Ramos (cell line): Measurements from ENCODE around the gene MAN2B2.
"Not testable (repeated sequence)": the region's sequence is repeated elsewhere in the genome, so short reads cannot be mapped to it uniquely, and the experiment has no call there.

Source experiments
- in situ Hi-C: fragments of 300-500 bp; cut with MboI; formaldehyde crosslinking; loops from one replicate; pipeline ENCODE4 v1.14.3; 2022; ENCODE audit warnings: low sequenced_read_pairs; ENCODE audit not compliant: unreplicated experiment

The MAN2B2 gene

GRCh38 chr4:6633091-6633906 is 58.3 kb downstream of the MAN2B2 start:
- in situ Hi-C loops, result no loop called here

GRCh38 chr4:6634746-6635145 is 59.8 kb downstream of the MAN2B2 start:
- in situ Hi-C loops, result no loop called here

DNA sequence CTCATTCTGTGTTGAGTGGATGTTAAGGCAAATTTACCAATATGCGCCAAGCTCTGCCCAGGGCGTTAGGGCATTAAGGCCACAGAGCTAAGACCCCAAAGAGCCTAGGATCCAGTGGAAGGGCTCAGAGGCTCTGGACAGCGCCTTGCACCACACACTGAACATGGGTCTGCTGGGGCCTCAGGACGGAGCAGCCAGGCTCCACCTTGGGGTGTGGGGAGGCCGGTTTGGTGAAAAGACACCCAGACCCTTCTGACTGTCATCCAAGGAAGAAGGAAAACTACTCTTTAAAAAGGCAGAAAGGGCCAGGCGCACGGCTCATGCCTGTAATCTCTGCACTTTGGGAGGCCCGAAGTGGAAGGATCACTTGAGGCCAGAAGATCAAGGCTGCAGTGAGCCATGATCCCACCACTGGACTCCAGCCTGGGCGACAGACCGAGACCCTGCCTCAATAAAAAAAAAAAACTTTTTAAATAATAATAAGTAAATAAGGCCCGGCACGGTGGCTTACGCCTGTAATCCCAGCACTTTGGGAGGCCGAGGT is 64.2 kb downstream of the MAN2B2 start:
- in situ Hi-C loops, result no loop called here

- in situ Hi-C loops, result no loop called here
Measured at GRCh38 chr4:6640292-6641163, 65.5 kb downstream of the MAN2B2 start, which contains the start of gene MRFAP1. TSS of gene MRFAP1 (plus strand) at chr4:6640685. CDS start at chr4:6640863, 178 bp downstream.

DNA sequence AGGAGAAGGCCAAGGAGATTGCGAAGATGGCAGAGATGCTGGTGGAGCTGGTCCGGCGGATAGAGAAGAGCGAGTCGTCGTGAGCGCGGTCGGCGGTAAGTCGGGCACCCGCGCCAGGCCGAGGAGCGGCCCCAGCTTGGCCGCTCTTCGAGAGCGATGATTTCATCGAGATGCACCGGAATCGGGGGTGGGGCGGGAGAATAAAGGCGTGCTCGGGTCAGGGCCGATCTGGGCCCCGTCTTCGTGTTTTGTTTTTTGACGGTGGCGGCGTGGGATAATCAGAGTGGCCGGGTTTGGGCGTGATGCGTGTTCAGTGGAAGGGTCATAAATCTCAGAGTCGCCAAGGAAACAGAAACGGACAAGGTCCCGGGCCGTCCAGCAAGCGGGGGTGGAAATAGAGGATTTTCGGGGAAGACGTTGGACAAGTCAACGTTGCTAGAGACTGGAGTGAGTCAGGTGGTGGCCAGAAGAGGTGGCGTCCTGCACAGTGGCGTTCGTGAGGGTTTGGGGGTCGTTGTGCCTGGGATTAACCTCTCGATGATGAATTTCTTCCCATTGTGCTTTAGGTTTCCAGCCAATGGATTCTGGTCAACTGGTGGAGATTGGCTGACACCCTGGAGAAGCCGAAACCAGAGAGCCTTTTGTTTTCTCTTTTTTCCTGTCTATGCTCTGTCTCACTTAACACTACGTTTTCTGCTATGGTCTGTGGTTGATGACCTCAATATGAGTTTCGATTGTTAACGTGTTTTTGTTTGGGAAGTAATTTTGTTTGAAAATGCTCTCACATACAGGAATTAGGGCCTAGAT is 66.4 kb downstream of the MAN2B2 start:
- in situ Hi-C loops, result no loop called here

GRCh38 chr4:6641971-6642320 is 67.0 kb downstream of the MAN2B2 start:
- in situ Hi-C loops, result no loop called here

- in situ Hi-C loops, result no loop called here
Measured at GRCh38 chr4:6643141-6643847, 68.3 kb downstream of the MAN2B2 start.

DNA sequence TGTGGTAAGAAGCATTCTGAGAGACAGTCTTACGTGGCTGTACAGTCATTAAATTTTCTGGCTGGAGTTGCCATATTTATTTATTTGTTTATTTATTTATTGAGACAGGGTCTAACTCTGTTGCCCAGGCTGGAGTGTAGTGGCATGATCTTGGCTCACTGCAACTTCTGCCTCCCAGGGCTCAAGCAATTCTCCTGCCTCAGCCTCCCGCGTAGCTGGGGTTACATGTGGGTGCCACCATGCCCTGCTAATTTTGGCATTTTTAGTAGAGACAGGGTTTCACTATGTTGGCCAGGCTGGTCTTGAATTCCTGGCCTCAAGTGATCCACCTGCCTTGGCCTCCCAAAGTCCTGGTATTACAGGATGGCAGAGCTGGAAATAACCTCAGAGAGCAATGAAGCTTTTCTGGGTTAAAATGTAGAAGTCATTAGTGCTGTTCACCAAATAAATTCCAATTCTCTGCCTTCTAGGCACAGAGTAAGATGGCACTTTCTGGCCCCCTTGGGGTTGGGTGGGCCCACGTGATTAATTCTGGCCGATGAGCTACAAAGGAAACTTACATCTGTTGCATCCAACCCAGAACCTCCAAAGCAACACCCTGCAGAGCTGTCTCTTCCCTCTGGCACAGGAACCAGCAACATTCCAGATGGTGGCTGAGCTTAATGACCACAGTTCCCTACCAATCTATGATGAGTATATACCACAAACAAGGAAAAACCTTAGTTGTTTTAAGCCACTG is 70.0 kb downstream of the MAN2B2 start:
- in situ Hi-C loops, result no loop called here

DNA sequence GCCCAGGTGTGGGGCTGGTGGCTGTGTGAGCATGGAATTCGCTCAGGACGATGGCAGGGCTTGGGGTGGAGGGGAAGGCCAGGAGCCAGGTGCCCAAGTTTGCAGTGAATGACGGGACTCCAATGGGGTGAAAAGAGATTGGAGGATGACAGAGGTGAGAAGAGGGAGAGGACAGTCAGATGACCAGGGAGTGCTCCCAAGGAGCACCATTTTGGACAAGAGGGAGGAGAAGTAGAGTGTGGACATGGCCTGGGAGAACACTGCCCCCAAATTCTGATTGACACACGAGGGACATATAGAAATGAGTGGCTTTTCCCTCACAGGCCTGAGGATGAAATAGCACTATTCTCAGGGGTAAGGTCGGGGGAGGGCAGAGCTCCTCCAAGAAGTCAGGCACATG is 72.2 kb downstream of the MAN2B2 start:
- in situ Hi-C loops, result no loop called here

DNA sequence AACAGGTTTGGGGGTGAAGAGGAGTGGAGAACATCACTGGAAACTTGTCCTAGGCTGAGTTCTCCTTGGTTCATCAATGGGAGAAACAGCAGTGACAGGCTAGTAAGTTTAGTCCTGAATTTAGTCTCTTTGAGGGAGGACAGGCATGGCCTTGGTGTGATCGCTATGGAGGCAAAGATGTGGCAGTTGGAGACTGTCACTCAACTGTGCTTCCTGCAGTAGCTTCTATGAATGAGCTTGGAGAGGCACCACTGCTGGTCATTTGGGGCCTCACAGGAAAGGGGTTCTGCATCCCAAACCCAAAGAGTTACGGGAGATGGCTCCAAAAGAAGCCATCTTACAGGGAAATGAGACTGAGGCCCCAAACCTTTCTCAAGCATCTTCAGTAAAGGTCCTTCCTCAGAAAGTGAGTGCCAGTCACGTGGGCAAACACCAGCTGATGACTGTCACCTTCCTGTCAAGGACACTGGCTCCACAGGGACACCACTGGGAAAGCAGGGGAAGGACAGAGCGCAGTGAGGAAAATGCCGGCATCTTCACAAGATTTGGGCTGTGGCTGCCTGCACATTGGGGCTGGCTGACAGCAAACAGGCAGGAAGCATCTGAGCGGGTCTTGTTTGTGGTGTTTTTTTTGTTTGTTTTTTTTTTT is 72.7 kb downstream of the MAN2B2 start:
- in situ Hi-C loops, result no loop called here

DNA sequence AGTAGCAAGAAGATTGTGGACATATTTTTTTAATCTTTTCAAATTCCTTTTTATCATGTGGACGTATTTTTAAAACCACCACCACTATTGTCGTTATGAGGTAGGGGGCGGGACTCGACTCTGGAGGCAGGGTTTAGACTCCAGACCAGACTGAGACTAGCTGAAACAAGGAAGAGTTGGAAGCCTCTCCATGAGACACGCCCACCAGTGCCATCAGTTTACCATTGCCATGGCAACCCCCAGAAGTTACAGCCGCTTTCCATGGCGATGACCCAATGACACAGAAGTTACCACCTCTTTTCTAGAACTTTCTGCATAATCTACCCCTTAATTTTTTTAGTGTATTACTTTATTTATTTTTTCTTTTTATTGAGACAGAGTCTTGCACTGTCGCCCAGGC is 74.2 kb downstream of the MAN2B2 start:
- in situ Hi-C loops, result no loop called here

GRCh38 chr4:6654211-6654610 is 79.2 kb downstream of the MAN2B2 start:
- in situ Hi-C loops, result not testable (repeated sequence)

DNA sequence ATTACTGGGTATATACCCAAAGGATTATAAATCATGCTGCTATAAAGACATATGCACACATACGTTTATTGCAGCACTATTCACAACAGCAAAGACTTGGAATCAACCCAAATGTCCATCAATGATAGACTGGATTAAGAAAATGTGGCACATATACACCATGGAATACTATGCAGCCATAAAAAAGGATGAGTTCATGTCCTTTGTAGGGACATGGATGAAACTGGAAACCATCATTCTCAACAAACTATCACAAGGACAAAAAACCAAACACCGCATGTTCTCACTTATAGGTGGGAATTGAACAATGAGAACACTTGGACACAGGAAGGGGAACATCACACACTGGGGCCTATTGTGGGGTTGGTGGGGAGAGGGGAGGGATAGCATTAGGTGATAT is 80.3 kb downstream of the MAN2B2 start:
- in situ Hi-C loops, result not testable (repeated sequence)

DNA sequence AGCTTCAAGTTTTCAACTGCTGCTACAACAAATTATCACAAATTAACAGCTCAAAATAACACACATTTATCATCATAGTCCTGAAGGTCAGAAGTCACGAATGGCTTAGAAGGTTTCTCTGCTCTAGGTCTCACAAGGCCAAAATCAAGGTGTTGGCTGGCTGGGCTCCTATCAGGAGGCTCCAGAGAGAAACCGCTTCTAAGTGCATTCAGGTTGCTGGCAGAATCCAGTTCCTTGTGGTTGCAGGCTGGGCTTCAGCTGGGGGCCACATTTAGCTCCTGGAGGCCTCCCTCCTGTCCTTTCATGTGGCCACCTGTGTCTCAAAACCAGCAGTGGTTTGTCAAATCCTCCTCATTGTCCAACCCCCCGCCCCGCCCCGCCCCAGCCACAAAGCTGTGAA is 80.9 kb downstream of the MAN2B2 start:
- in situ Hi-C loops, result no loop called here

DNA sequence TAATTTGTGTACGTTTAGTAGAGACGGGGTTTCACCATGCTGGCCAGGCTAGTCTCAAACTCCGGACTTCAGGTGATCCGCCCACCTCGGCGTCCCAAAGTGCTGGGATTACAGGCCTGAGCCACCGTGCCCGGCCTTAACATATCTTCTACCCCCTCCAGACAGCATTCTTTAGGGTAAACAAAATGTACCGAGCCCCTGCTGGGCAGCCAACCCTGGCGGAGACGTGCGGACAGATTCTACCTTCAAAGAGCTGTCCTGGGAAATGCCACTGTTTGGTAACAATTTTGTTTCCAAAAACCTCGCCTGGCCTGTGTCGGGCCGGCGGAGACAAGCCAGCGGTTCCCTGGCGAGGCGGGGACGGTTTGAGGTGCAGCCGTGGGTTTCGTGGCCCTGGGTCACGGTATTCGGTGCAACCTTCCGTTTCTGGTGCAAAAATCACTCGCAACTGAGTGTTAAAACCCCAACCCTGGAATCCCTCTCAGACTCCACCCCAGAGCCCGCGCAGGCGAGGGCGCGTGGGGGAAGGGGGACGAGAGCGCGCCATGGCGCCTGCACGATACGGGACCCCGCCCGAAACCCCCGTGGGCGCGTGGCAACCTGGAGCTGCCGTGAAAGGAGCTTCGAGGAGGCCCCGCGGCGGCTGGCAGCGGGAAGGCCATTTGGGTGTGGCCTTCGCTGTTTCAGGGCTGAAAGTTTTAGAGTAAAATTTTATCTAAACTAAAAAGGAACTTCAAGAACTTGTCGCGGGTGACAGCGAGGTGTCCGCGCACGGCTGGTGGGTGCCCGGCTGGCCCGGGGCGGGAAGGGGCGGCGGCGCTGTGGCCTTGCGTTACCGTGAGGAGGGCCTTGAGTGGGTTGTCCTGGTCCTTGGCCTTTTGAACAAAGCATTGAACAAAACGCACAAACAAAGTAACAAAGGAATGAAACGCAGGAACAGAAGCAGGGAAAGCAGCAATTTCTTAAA is 82.5 kb downstream of the MAN2B2 start:
- in situ Hi-C loops, result no loop called here

DNA sequence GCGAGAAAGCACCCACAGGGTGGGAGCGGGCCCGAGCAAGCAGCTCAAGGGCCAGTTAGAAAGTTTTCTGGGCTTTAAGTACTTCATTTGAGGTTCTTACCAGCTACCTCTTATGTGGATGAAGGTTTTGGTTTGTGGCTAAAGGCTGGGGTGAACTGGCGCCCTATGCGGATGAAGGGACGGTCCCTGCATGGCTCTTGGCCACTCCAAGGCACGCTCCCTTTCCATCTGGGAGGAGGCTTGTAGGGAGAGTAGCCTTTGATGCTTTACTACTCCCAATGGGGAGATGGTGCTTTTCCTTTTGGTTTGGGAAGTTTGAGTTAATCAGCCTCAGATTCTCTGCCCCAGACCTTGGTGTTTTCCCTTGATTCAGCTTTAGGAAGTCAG is 83.2 kb downstream of the MAN2B2 start:
- in situ Hi-C loops, result no loop called here

GRCh38 chr4:6658597-6659075 is 83.6 kb downstream of the MAN2B2 start:
- in situ Hi-C loops, result no loop called here
